Mucosa of rectum (tissue), 2 donors: ENCODE results near the gene NPEPL1.
"Not testable (repeated sequence)": the region's sequence is repeated elsewhere in the genome, so short reads cannot be mapped to it uniquely, and the experiment has no call there.

Source experiments
- H3K27ac ChIP-seq, 2 donors: one replicate each; pipeline ENCODE4 v1.7.0; 2013; ENCODE audit warnings: inconsistent platforms in 2 of 2, low read depth in 2 of 2, low read length in 2 of 2
- H3K27me3 ChIP-seq, 2 donors: one replicate each; pipeline ENCODE4 v1.7.0; 2013; ENCODE audit warnings: low read length in 2 of 2; ENCODE audit not compliant: control insufficient read depth in 2 of 2, insufficient read depth in 2 of 2
- H3K36me3 ChIP-seq, 2 donors: one replicate each; pipeline ENCODE4 v1.7.0; 2013; ENCODE audit warnings: low read length in 2 of 2; ENCODE audit not compliant: control insufficient read depth in 2 of 2, insufficient read depth in 2 of 2
- H3K4me1 ChIP-seq, 2 donors: one replicate each; pipeline ENCODE4 v1.7.0; 2013; ENCODE audit warnings: low read length in 2 of 2, mild to moderate bottlenecking in 1 of 2; ENCODE audit not compliant: control insufficient read depth in 2 of 2, insufficient read depth in 2 of 2
- H3K4me3 ChIP-seq, 2 donors: one replicate each; pipeline ENCODE4 v1.7.0; 2013; ENCODE audit warnings: low read length in 2 of 2
- H3K9ac ChIP-seq, 2 donors: one replicate each; pipeline ENCODE4 v1.7.0; 2013; ENCODE audit warnings: low read length in 2 of 2, low read depth in 1 of 2, mild to moderate bottlenecking in 1 of 2
- H3K9me3 ChIP-seq, 2 donors: one replicate each; pipeline ENCODE4 v1.7.0; 2013; ENCODE audit warnings: low read length in 2 of 2; ENCODE audit not compliant: control insufficient read depth in 2 of 2
- donor health status: healthy.
- donor health status: Normal muscosa, but diverticular disease.

Gene NPEPL1

DNA sequence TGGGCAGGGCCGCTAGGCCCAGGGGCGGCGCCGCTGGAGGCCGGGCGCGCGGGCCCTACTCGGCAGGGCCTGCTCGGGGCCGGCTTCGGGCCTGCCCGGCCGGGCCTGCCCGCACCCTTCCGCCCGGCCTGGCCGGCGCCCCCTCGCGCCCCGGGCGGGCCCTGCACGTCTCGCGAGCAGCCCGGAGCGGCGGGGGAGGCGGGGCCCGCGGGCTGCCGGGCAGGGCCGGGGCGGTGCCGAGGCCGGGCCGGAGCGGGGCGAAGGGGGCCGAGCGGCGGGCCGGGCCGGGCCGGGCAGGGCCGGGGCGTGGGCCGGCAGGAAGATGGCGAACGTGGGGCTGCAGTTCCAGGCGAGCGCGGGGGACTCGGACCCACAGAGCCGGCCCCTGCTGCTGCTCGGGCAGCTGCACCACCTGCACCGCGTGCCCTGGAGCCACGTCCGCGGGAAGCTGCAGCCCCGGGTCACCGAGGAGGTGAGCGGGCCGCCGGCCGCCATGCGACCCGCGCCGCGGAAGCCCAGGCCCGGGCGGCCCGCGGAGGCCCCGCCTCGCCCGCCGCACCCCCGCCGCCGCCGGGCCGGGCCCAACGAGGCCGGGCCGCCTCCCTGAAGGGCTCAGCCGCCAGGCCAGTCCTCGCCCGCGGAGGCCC lies at the start of gene NPEPL1:
Gene NPEPL1, plus strand, starts transcription at position 222 of the 647 bp plus-strand sequence. Its CDS starts 101 bp downstream, at position 323.
- no peaks in the 10 kb centered on the region for H3K27me3 ChIP-seq
- H3K4me1 ChIP-seq, result peaks cover 8 to 19% of the 10 kb centered on the region in 2 donors
- H3K9ac ChIP-seq, result peak within 1 kb of the TSS; percentile 72 to 75
- peak within 1 kb of the TSS; percentile 68 to 78 for H3K27ac ChIP-seq
- H3K4me3 ChIP-seq, result peak within 1 kb of the TSS; percentile 59 to 67
- no peaks in the 10 kb centered on the region for H3K9me3 ChIP-seq
- H3K36me3 ChIP-seq, result peaks cover 12 to 27% of the 10 kb centered on the region in 2 donors

DNA sequence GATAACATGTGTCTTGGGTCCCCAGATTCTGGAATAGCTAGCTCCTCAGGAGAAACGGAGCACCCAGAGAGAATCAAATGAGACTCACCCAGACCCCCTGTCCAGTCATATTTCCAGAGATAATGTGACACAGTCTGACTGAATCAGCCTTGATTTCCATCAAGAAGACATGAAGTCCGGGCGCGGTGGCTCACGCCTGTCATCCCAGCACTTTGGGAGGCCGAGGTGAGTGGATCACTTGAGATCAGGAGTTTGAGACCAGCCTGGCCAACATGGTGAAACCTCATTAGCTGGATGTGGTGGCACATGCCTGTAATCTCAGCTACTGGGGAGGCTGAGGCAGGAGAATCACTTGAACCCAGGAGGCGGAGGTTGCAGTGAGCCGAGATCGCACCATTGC lies 49.7 kb upstream of the NPEPL1 start:
- not testable (repeated sequence) for H3K36me3 ChIP-seq, H3K27ac ChIP-seq, H3K4me3 ChIP-seq, H3K9me3 ChIP-seq, H3K27me3 ChIP-seq, H3K9ac ChIP-seq, H3K4me1 ChIP-seq

- H3K4me3 ChIP-seq, result no peak overlapping the region
- no peaks in the 10 kb centered on the region for H3K9me3 ChIP-seq
- H3K36me3 ChIP-seq, result no peaks in the 10 kb centered on the region
- no peak overlapping the region for H3K27ac ChIP-seq
- H3K27me3 ChIP-seq, result no peaks in the 10 kb centered on the region
- H3K4me1 ChIP-seq, result peaks cover 0 to 2% of the 10 kb centered on the region in 2 donors
- H3K9ac ChIP-seq, result no peak overlapping the region
Measured at GRCh38 chr20:58645412-58645968, 47.1 kb upstream of the NPEPL1 start.

DNA sequence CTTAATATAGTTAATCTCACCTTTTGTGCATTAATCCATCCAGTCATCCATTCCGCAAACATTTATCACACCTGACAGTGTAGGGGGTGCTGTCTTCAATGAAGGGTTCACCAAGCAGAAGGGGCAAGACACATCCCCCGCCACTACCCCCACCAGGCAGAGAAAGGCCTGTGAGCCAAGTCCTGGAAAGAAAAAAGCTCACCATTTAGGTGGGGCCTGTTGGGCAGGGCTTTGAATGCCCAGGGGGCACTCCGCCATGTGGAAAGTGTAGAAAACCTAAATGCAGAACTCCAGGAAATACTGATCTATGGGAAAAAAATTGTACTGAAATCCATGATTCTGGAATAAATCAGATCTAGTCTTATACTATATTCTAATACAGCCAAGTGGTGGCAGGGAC lies 46.3 kb upstream of the NPEPL1 start:
- Histone ChIP-seq H3K9ac (no peak overlapping the region), H3K4me3 (no peak overlapping the region), H3K4me1 (peaks cover 0 to 4% of the 10 kb centered on the region in 2 donors), H3K27ac (no peak overlapping the region), H3K9me3 (no peaks in the 10 kb centered on the region), H3K36me3 (no peaks in the 10 kb centered on the region), H3K27me3 (no peaks in the 10 kb centered on the region)

GRCh38 chr20:58646703-58647102 lies 45.9 kb upstream of the NPEPL1 start:
- peaks cover 0 to 4% of the 10 kb centered on the region in 2 donors for H3K4me1 ChIP-seq
- no peaks in the 10 kb centered on the region for H3K36me3 ChIP-seq
- no peaks in the 10 kb centered on the region for H3K27me3 ChIP-seq
- H3K9me3 ChIP-seq, result no peaks in the 10 kb centered on the region
- H3K27ac ChIP-seq, result no peak overlapping the region
- H3K9ac ChIP-seq, result no peak overlapping the region
- H3K4me3 ChIP-seq, result no peak overlapping the region

DNA sequence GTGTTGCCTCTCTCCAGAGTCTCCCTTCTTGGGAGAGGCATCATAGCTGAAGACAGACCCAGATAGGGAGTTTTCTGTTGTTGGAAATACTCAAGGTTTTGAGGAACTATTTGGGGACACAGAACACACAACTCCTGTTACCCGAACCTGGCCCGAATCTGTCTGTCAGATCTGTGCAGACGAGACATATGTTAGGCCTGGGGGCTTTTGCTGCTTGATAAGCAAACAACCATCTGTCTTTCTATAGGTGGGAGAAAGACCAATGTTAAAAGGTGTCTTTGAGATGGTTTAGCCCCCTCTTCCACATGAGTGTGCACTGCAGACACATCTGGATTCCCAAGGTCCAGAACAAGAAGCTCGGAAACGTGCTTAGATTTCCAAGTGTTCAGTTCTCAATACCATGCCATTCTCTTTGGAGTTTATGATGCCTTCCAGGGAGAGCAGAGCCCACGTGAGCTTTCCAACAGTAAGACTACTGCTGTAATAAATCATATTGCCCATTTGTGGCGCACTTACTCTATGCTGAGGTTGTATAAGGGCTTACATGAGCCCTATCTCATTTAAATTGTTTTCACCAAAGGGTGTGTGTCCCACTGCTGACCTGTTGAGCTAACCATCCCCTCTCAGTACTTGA lies 45.3 kb upstream of the NPEPL1 start:
- Histone ChIP-seq H3K4me3 (no peak overlapping the region), H3K27me3 (no peaks in the 10 kb centered on the region), H3K27ac (no peak overlapping the region), H3K9ac (no peak overlapping the region), H3K4me1 (peaks cover 0 to 5% of the 10 kb centered on the region in 2 donors), H3K9me3 (no peaks in the 10 kb centered on the region), H3K36me3 (no peaks in the 10 kb centered on the region)

GRCh38 chr20:58647796-58648501 lies 44.7 kb upstream of the NPEPL1 start:
- Histone ChIP-seq H3K4me3 (no peak overlapping the region), H3K4me1 (peaks cover 3 to 9% of the 10 kb centered on the region in 2 donors), H3K9me3 (no peaks in the 10 kb centered on the region), H3K36me3 (no peaks in the 10 kb centered on the region), H3K9ac (no peak overlapping the region), H3K27ac (no peak overlapping the region), H3K27me3 (no peaks in the 10 kb centered on the region)

- H3K27ac ChIP-seq, H3K36me3 ChIP-seq, H3K27me3 ChIP-seq, H3K4me3 ChIP-seq, H3K9ac ChIP-seq, H3K9me3 ChIP-seq: not testable (repeated sequence)
- peaks cover 5 to 13% of the 10 kb centered on the region in 2 donors for H3K4me1 ChIP-seq
Measured at GRCh38 chr20:58648502-58648825, 44.1 kb upstream of the NPEPL1 start.

GRCh38 chr20:58649288-58650180 lies 43.1 kb upstream of the NPEPL1 start:
- no peaks in the 10 kb centered on the region for H3K9me3 ChIP-seq
- peak overlapping the region; percentile 89 to 98 for H3K9ac ChIP-seq
- H3K4me1 ChIP-seq, result peaks cover 5 to 13% of the 10 kb centered on the region in 2 donors
- peak overlapping the region; percentile 80 to 97 for H3K4me3 ChIP-seq
- peak overlapping the region; percentile 95 to 99 for H3K27ac ChIP-seq
- no peaks in the 10 kb centered on the region for H3K27me3 ChIP-seq
- H3K36me3 ChIP-seq, result no peaks in the 10 kb centered on the region
